HepG2 (cell line): Measurements from ENCODE around the gene COLEC12. TPM values are rescaled to one million over a fixed set of nuclear protein-coding genes. Genes with fewer than 3 reads are reported as not detected.

Experiments
- ATAC-seq: fragments of 200-7000 bp; cut with Tn5 transposase; 3 replicates; pipeline ENCODE4 v1.9.1; 2020; ENCODE audit warnings: mild to moderate bottlenecking, moderate library complexity
- BruUV-seq: library from RNA; stranded (reverse); fragments of 400-500 nt; replicated peaks from 2 replicates; lab custom pipeline; 2021; lab: Mats Ljungman, UMichigan
- CTCF ChIA-PET: fragments of 300-600 bp; formaldehyde crosslinking; extraction: SDS; loops from one replicate; lab custom pipeline; 2021; ENCODE audit warnings: low total read pairs, inconsistent platforms, low intra/inter-chr PET ratio; lab: Yijun Ruan, JAX
- POLR2A ChIA-PET: fragments of 350-600 bp; sonication (Branson Sonifier 250); formaldehyde crosslinking; loops from one replicate; lab custom pipeline; 2020; ENCODE audit warnings: antibody characterized with exemption, inconsistent platforms; lab: Yijun Ruan, JAX
- DNase-seq: peaks from one replicate; pipeline ENCODE4 v3.0.0-alpha.2; 2015; ENCODE audit warnings: low spot score
- FAIRE-seq: peaks from 3 replicates; lab custom pipeline; 2011; peaks lifted over from hg19 to GRCh38; lab: Jason Lieb, UNC
- H2AFZ ChIP-seq: one replicate; pipeline ENCODE4 v1.6.1; 2011; ENCODE audit warnings: low read length, inconsistent platforms
- H3K27ac ChIP-seq: fragments of 300-600 bp; 3 replicates; pipeline ENCODE4 v1.8.0; 2011; ENCODE audit warnings: mixed run types, mild to moderate bottlenecking, mixed read lengths, low read length, inconsistent platforms; ENCODE audit not compliant: insufficient read depth; ENCODE audit errors: extremely low read length
- H3K27me3 ChIP-seq, 2 experiments: fragments of 200-600 bp in 1 of 2; 2 replicates in 1 of 2; 3 replicates in 1 of 2; pipeline versions ENCODE4 v1.6.0 to v1.8.0; 2011; ENCODE audit warnings: low read length in 2 of 2, mild to moderate bottlenecking in 2 of 2, moderate library complexity in 2 of 2, inconsistent platforms in 1 of 2; ENCODE audit not compliant: insufficient read depth in 2 of 2, control insufficient read depth in 1 of 2
- H3K36me3 ChIP-seq, 2 experiments: fragments of 200-600 bp in 1 of 2; replicated peaks in 1 of 2; 2 replicates in 1 of 2; 3 replicates in 1 of 2; pipeline versions ENCODE4 v1.5.1 to v1.8.0; 2011; ENCODE audit warnings: low read length in 2 of 2, inconsistent platforms in 1 of 2; ENCODE audit not compliant: insufficient read depth in 2 of 2, control insufficient read depth in 1 of 2
- H3K4me1 ChIP-seq: 2 replicates; pipeline ENCODE4 v1.5.1; 2012; ENCODE audit warnings: low read length, inconsistent platforms; ENCODE audit not compliant: insufficient read depth
- H3K4me2 ChIP-seq: 2 replicates; pipeline ENCODE4 v1.6.0; 2011; ENCODE audit warnings: low read depth, low read length, inconsistent platforms
- H3K4me3 ChIP-seq, 3 experiments: fragments of 200-600 bp in 1 of 3; sonication (generic), shearing (Covaris generic) in 1 of 3; replicated peaks in 1 of 3; 2 replicates each; pipeline ENCODE4 v1.5.1; 2011 to 2016; ENCODE audit warnings: low read length in 3 of 3, inconsistent platforms in 2 of 3, low read depth in 2 of 3, mild to moderate bottlenecking in 2 of 3, control low read depth in 1 of 3, mixed read lengths in 1 of 3; ENCODE audit not compliant: insufficient read depth in 1 of 3
- H3K79me2 ChIP-seq: one replicate; pipeline ENCODE4 v1.6.1; 2011; ENCODE audit warnings: low read length, inconsistent platforms; ENCODE audit not compliant: insufficient read depth
- H3K9ac ChIP-seq: 2 replicates; pipeline ENCODE4 v1.6.0; 2011; ENCODE audit warnings: mild to moderate bottlenecking, low read depth, low read length, inconsistent platforms; ENCODE audit not compliant: insufficient read depth
- H3K9me3 ChIP-seq: 2 replicates; pipeline ENCODE4 v1.5.1; 2012; ENCODE audit warnings: mild to moderate bottlenecking, low read length
- H4K20me1 ChIP-seq: 2 replicates; pipeline ENCODE4 v1.6.0; 2011; ENCODE audit warnings: inconsistent platforms, mild to moderate bottlenecking, low read length, moderate library complexity; ENCODE audit not compliant: insufficient read depth
- ATF6 ChIP-seq: sonication (generic); formaldehyde crosslinking; conservative IDR thresholded peaks from 2 replicates; pipeline ENCODE4 v1.4.0; 2020; ENCODE audit warnings: missing genetic modification reagents
- CREB1 ChIP-seq, 2 experiments: fragments of 450-650 bp in 1 of 2; IDR thresholded peaks; 2 replicates each; pipeline ENCODE4 v1.6.1; 2016 to 2017; ENCODE audit warnings: control low read depth in 1 of 2, mild to moderate bottlenecking in 1 of 2, missing compliant biosample characterization in 1 of 2, missing genetic modification characterization in 1 of 2
- ETV5 ChIP-seq: IDR thresholded peaks from 2 replicates; pipeline ENCODE4 v1.6.1; 2018; ENCODE audit warnings: missing biosample characterization, missing genetic modification reagents, inconsistent platforms, borderline replicate concordance
- HNRNPH1 ChIP-seq: fragments of 200-400 bp; formaldehyde crosslinking; optimal IDR thresholded peaks from 2 replicates; pipeline ENCODE3; 2017; ENCODE audit warnings: mild to moderate bottlenecking, low read depth, low read length
- KDM4B ChIP-seq: sonication (generic); formaldehyde crosslinking; IDR thresholded peaks from 2 replicates; pipeline ENCODE4 v1.4.0; 2020; ENCODE audit warnings: missing genetic modification reagents
- MAX ChIP-seq: IDR thresholded peaks from 2 replicates; pipeline ENCODE4 v1.6.1; 2012; ENCODE audit warnings: inconsistent platforms
- MLX ChIP-seq: IDR thresholded peaks from 2 replicates; pipeline ENCODE4 v1.6.1; 2016
- MZF1 ChIP-seq: sonication (generic); formaldehyde crosslinking; IDR thresholded peaks from 2 replicates; pipeline ENCODE4 v1.8.1; 2023; ENCODE audit warnings: mild to moderate bottlenecking, missing genetic modification reagents, borderline replicate concordance
- RARA ChIP-seq: IDR thresholded peaks from 2 replicates; pipeline ENCODE4 v1.6.1; 2016; ENCODE audit warnings: missing genetic modification reagents, missing compliant biosample characterization
- RFX1 ChIP-seq: fragments of 450-650 bp; IDR thresholded peaks from 2 replicates; pipeline ENCODE4 v1.6.1; 2017
- RFXANK ChIP-seq: IDR thresholded peaks from 2 replicates; pipeline ENCODE4 v1.6.1; 2016
- RNF2 ChIP-seq: fragments of 450-650 bp; conservative IDR thresholded peaks from 2 replicates; pipeline ENCODE4 v1.6.1; 2016; ENCODE audit warnings: low read depth
- SETDB1 ChIP-seq: sonication (generic); formaldehyde crosslinking; IDR thresholded peaks from 2 replicates; pipeline ENCODE4 v1.5.1; 2020; ENCODE audit warnings: missing genetic modification reagents, mild to moderate bottlenecking, borderline replicate concordance
- SIN3A ChIP-seq: IDR thresholded peaks from 2 replicates; pipeline ENCODE4 v1.6.1; 2011; ENCODE audit warnings: low read depth, mild to moderate bottlenecking, control low read depth, low read length, borderline replicate concordance
- ZBTB14 ChIP-seq: sonication (generic); formaldehyde crosslinking; IDR thresholded peaks from 2 replicates; pipeline ENCODE4 v1.4.0; 2020; ENCODE audit warnings: missing genetic modification reagents
- ZBTB20 ChIP-seq: sonication (generic); formaldehyde crosslinking; IDR thresholded peaks from 2 replicates; pipeline ENCODE4 v1.8.1; 2023; ENCODE audit warnings: missing genetic modification reagents, low read depth, mild to moderate bottlenecking, borderline replicate concordance
- ZBTB39 ChIP-seq: sonication (generic); formaldehyde crosslinking; IDR thresholded peaks from 2 replicates; pipeline ENCODE4 v1.5.0; 2020; ENCODE audit warnings: missing genetic modification reagents
- ZNF343 ChIP-seq: sonication (generic); formaldehyde crosslinking; IDR thresholded peaks from 2 replicates; pipeline ENCODE4 v1.4.0; 2020; ENCODE audit warnings: mild to moderate bottlenecking, missing genetic modification reagents
- ZNF558 ChIP-seq: sonication (generic); formaldehyde crosslinking; IDR thresholded peaks from 2 replicates; pipeline ENCODE4 v1.9.0; 2022; ENCODE audit warnings: mild to moderate bottlenecking, missing genetic modification reagents, borderline replicate concordance
- ZNF737 ChIP-seq: sonication (generic); formaldehyde crosslinking; IDR thresholded peaks from 2 replicates; pipeline ENCODE4 v1.5.0; 2020; ENCODE audit warnings: missing genetic modification reagents, mild to moderate bottlenecking, borderline replicate concordance
- WGBS: methylation state at CpG from one replicate; pipeline ENCODE4 v1.1.6; 2017; ENCODE audit warnings: low lambda C conversion rate; 5-methylcytosine and 5-hydroxymethylcytosine counted together
- in situ Hi-C: cut with HindIII; loops from 2 replicates; pipeline ENCODE4 v1.10.0; 2017; ENCODE audit warnings: low pct_unique_long_range_greater_than_20kb; ENCODE audit not compliant: extremely low pct_ligation_motif_present
- intact Hi-C: fragments of 100-400 bp; cut with micrococcal nuclease; formaldehyde crosslinking; loops from one replicate; pipeline ENCODE4 v1.10.0; 2022; ENCODE audit not compliant: unreplicated experiment
- polyA plus RNA-seq, 8 experiments: library from polyadenylated mRNA; depleted of rRNA in 3 of 8; stranded (reverse) in 7 of 8; unstranded in 1 of 8; fragments of >200 nt; fragmentation: Illumina TruSeq in 4 of 8; extraction: Trizol in 4 of 8; gene quantifications; 2 replicates each; pipeline versions ENCODE4 v1.2.1 to v1.2.3, GENCODE V29; 2011 to 2016; ENCODE audit warnings: low read depth in 4 of 8, missing spikeins in 1 of 8, mixed read lengths in 1 of 8; ENCODE audit not compliant: insufficient read depth in 1 of 8
- total RNA-seq, 5 experiments: library from RNA; depleted of rRNA; stranded (reverse); fragments of >200 nt; fragmentation: Illumina TruSeq; extraction: Trizol; gene quantifications; 2 replicates each; pipeline ENCODE4 v1.2.3, GENCODE V29; 2016; ENCODE audit warnings: low read depth in 1 of 5

The COLEC12 gene
- total and polyA plus RNA-seq, 2 of the 13 experiments (the other 11 are each of a cell fraction or from before 2014, with no cell fraction given), result 0.02 to 0.11 TPM

- H3K27me3 ChIP-seq, result no peaks in the 10 kb centered on the region
- ATAC-seq (no peak), DNase-seq (no peak), FAIRE-seq (no peak)
- in situ Hi-C loops (no loop called here), intact Hi-C loops (no loop called here)
- TF ChIP-seq MLX (CRISPR knock-in tag), result no peak
- TF ChIP-seq SIN3A, result no peak
- TF ChIP-seq KDM4B (CRISPR knock-in tag), result no peak
- no peak for TF ChIP-seq ZBTB20 (CRISPR knock-in tag)
- no peak for TF ChIP-seq ZBTB14 (CRISPR knock-in tag)
- TF ChIP-seq ETV5 (CRISPR knock-in tag), result no peak
- no peak for TF ChIP-seq RFXANK (CRISPR knock-in tag)
- TF ChIP-seq RNF2, result no peak
- no peak for TF ChIP-seq ZBTB39 (CRISPR knock-in tag)
- TF ChIP-seq ZNF558 (CRISPR knock-in tag), result no peak
- no peak for TF ChIP-seq MAX
- TF ChIP-seq ATF6 (CRISPR knock-in tag), result no peak
- no peak for TF ChIP-seq RFX1
- TF ChIP-seq MZF1 (CRISPR knock-in tag), result no peak
- TF ChIP-seq SETDB1, result no peak
- TF ChIP-seq ZNF343 (CRISPR knock-in tag), result no peak
- TF ChIP-seq ZNF737 (CRISPR knock-in tag), result no peak
- TF ChIP-seq HNRNPH1, result no peak
- TF ChIP-seq CREB1 (IDR thresholded peaks at IDR 0.05), result no peak
- no peak for TF ChIP-seq CREB1 (CRISPR knock-in tag; IDR thresholded peaks at IDR 0.05)
- no peak for TF ChIP-seq RARA (CRISPR knock-in tag)
- H2AFZ ChIP-seq, result no peak overlapping the region
- H3K9ac ChIP-seq, result no peak overlapping the region
- H3K4me2 ChIP-seq, result no peak overlapping the region
- 80% methylated on average over 7 of the region's 7 CpGs for WGBS
- CTCF ChIA-PET, result no interaction called here
- no peaks in the 10 kb centered on the region for H3K79me2 ChIP-seq
- POLR2A ChIA-PET, result no interaction called here
- H3K27ac ChIP-seq, result no peak overlapping the region
- no TSS peak for BruUV-seq
- H3K4me1 ChIP-seq, result no peaks in the 10 kb centered on the region
- H3K4me3 ChIP-seq, result no peak overlapping the region
- H3K9me3 ChIP-seq, result no peaks in the 10 kb centered on the region
- no peaks in the 10 kb centered on the region for H3K36me3 ChIP-seq
- no peaks in the 10 kb centered on the region for H4K20me1 ChIP-seq
These were observed 76.3 kb downstream of the COLEC12 start for GRCh38 chr18:424071-424661.
